Measurements from ENCODE around the gene PGBD1.

The PGBD1 gene

DNA sequence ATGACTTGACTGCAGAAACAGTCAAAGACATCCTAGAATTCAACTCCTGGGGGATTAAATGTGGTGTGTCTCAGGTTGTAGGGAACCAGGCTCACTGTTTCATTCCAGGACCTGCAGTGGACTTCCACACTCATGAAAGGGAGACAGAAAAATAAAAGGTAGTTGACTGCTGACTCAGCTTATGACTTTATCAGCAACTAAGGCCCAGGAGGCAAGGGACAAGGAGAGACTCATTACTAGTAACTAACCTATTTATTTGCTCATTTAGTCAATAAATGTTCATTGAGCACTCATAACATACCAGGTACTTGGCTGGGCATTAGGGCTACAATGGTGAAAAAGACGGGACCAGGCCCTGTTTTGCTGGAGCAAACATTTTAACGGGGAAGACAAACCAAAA lies 51.7 kb downstream of the PGBD1 start:
- Histone ChIP-seq H3K4me3 (ENCODE audit: low read length) (no peak overlapping the region), H3K9me3 (ENCODE audit: low read length) (peaks cover 2% of the 10 kb centered on the region), H3K36me3 (ENCODE audit: insufficient read depth, low read length) (peaks cover 3% of the 10 kb centered on the region), H2AFZ (ENCODE audit: low read depth, low read length) (no peak overlapping the region), H3K27me3 (ENCODE audit: insufficient read depth, low read length) (no peaks in the 10 kb centered on the region), H3K4me1 (ENCODE audit: insufficient read depth, low read length) (peaks cover 17% of the 10 kb centered on the region)

- Histone ChIP-seq H3K4me1 (ENCODE audit: insufficient read depth, low read length) (peaks cover 17% of the 10 kb centered on the region), H3K27me3 (ENCODE audit: insufficient read depth, low read length) (no peaks in the 10 kb centered on the region), H3K36me3 (ENCODE audit: insufficient read depth, low read length) (peaks cover 3% of the 10 kb centered on the region), H3K4me3 (ENCODE audit: low read length) (no peak overlapping the region), H2AFZ (ENCODE audit: low read depth, low read length) (no peak overlapping the region), H3K9me3 (ENCODE audit: low read length) (peaks cover 2% of the 10 kb centered on the region)
Observed at GRCh38 chr6:28333599-28334018, 52.2 kb downstream of the PGBD1 start.

DNA sequence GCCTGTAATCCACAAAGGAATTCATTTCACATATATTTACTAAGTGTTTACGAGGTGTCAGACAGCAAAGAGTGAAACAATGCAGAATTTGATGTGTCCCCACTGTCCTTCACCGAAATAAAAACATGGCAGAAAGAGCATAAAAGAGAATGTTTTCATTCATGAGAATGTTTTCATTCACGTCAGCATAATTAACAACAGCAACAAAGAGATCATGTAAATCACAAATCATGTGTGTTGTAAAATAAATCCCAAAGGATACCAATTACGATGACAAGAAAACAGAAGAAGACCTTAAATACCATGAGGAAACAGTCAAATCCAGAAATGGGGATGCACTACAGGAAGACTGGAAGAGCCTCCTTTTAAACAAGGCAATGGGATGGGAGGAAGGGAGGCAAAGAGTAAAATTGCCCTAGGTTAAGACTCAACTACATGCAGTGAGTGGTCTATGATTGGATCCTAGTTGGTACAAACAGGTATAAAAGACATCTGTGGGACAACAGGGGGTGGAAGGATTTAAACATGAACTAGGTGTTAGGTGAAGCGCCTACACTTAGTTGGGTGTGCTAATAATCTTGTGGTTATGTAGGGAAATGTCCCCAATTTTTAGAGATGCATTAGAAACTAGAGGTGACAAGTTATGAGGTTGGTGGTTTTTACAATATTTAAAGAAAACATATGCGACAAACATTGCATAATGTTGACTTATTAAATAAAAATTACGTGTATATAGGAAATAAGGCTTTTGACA lies 53.1 kb downstream of the PGBD1 start:
- H3K27me3 ChIP-seq (ENCODE audit: insufficient read depth, low read length): no peaks in the 10 kb centered on the region
- H3K4me1 ChIP-seq (ENCODE audit: insufficient read depth, low read length): peaks cover 17% of the 10 kb centered on the region
- peak overlapping the region; percentile 50 for H3K4me3 ChIP-seq (ENCODE audit: low read length)
- H3K9me3 ChIP-seq (ENCODE audit: low read length): no peaks in the 10 kb centered on the region
- H2AFZ ChIP-seq (ENCODE audit: low read depth, low read length): no peak overlapping the region
- no peaks in the 10 kb centered on the region for H3K36me3 ChIP-seq (ENCODE audit: insufficient read depth, low read length)

DNA sequence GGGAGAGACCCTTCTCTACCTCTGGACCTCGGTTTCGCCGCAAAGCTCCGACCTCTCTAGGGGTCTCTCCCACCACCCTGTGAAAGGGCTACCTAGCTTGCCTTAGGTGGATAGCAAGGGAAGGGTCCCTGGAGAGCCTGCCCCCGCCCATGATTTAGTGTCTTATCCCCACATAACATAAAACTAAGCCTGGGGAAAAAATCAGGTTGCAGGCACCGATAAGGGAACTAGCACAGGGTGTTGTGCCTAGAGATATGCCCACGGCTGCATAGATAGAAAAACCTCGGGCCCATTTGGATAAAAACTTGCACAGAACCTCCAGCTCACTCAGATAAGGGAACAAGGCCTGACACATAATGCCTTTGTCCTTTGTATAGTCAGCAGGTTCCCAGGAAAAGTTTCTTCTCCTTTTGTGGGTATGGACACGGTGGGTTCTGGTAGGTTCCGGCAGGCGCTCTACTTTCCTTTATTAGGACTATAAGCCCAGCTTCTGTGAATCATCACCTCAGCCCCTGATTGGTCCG lies 53.7 kb downstream of the PGBD1 start:
- H2AFZ ChIP-seq (ENCODE audit: low read depth, low read length): peak overlapping the region; percentile 21
- no peaks in the 10 kb centered on the region for H3K36me3 ChIP-seq (ENCODE audit: insufficient read depth, low read length)
- H3K4me1 ChIP-seq (ENCODE audit: insufficient read depth, low read length): peaks cover 17% of the 10 kb centered on the region
- H3K9me3 ChIP-seq (ENCODE audit: low read length): no peaks in the 10 kb centered on the region
- no peaks in the 10 kb centered on the region for H3K27me3 ChIP-seq (ENCODE audit: insufficient read depth, low read length)
- peak overlapping the region; percentile 50 for H3K4me3 ChIP-seq (ENCODE audit: low read length)

DNA sequence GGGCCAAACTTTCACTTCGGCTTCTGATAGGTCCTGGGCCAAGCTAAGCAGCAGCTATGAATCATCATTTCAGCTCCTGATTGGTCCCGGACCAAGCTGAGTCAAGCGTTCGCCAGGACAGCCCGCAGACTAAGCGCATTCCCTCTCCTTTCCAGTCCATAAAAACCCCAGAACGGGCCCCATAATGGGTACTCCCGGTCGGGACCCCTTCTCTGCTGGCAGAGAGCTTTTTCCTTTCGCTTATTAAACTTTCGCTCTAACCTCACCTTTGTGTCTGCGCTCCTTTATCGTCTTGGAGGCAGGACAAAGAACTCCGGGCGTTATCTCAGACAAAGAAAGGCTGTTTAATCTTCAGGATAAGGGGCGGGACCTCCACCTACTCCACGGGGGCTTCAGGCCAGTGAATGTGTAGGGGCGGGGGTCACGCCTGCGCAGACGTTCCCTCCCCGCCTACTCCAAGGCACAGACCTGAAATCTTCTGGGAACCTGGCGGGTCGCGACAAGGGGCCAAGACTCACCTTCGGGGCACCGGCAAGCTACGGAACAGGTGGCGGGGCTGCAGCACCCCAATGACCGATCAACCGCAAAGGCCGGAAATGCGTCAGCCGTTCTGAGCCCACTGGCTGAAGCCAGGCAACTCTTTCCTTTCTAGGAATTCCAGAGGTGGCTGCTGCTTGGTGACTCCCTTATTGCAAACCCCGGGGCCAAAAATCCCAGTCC lies 54.4 kb downstream of the PGBD1 start, which contains the start of gene ZSCAN31:
TSS of gene ZSCAN31 (minus strand) at position 585 of the 720 bp plus-strand sequence. CDS start 6,465 bp downstream, outside the sequence.
- Histone ChIP-seq H3K9me3 (ENCODE audit: low read length) (no peaks in the 10 kb centered on the region), H3K4me1 (ENCODE audit: insufficient read depth, low read length) (peaks cover 17% of the 10 kb centered on the region), H2AFZ (ENCODE audit: low read depth, low read length) (peak within 1 kb of the TSS; percentile 21), H3K27me3 (ENCODE audit: insufficient read depth, low read length) (no peaks in the 10 kb centered on the region), H3K36me3 (ENCODE audit: insufficient read depth, low read length) (no peaks in the 10 kb centered on the region), H3K4me3 (ENCODE audit: low read length) (peak within 1 kb of the TSS; percentile 74)

- Histone ChIP-seq H2AFZ (ENCODE audit: low read depth, low read length) (peak overlapping the region; percentile 6), H3K9me3 (ENCODE audit: low read length) (no peaks in the 10 kb centered on the region), H3K4me1 (ENCODE audit: insufficient read depth, low read length) (peaks cover 17% of the 10 kb centered on the region), H3K27me3 (ENCODE audit: insufficient read depth, low read length) (no peaks in the 10 kb centered on the region), H3K4me3 (ENCODE audit: low read length) (peak overlapping the region; percentile 74), H3K36me3 (ENCODE audit: insufficient read depth, low read length) (no peaks in the 10 kb centered on the region)
Observed at GRCh38 chr6:28336284-28337120, 55.1 kb downstream of the PGBD1 start.

- Histone ChIP-seq H3K9me3 (ENCODE audit: low read length) (no peaks in the 10 kb centered on the region), H3K27me3 (ENCODE audit: insufficient read depth, low read length) (no peaks in the 10 kb centered on the region), H3K4me3 (ENCODE audit: low read length) (peak overlapping the region; percentile 74), H2AFZ (ENCODE audit: low read depth, low read length) (no peak overlapping the region), H3K36me3 (ENCODE audit: insufficient read depth, low read length) (no peaks in the 10 kb centered on the region), H3K4me1 (ENCODE audit: insufficient read depth, low read length) (peaks cover 17% of the 10 kb centered on the region)
Observed at GRCh38 chr6:28337121-28337520, 55.7 kb downstream of the PGBD1 start.

DNA sequence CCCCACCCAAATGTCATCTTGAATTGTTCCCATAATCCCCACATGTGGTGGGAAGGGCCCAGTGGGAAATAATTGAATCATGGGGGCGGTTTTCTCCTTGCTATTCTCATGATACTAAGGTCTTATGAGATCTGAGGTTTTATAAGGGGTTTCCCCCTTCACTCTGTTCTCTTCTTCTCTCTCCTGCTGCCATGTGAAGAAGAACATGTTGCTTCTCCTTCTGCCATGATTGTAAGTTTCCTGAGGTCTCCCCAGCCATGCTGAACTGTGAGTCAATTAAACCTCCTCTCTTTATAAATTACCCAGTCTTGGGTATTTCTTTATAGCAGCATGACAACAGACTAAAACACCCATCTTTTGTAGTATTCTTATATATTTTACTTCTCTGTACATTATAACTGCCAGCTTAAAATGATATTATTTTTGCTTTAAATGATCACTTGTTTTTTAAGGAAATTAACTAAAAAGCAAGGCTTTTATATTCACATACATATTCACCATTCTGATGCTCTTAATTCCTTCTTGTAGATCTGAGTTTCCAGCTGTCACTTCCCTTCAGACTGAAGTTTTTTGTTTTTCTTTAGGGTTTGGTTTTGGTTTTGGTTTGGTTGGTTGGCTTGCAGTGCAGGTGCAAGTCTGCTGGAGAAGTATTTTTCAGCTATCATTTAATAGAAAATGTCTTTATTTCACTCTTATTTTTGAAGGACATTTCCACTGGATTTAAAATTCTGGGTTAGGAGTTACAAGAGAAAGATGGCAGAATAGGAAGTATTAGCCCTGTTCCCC lies 59.1 kb downstream of the PGBD1 start:
- Histone ChIP-seq H3K9me3 (ENCODE audit: low read length) (no peaks in the 10 kb centered on the region), H3K27me3 (ENCODE audit: insufficient read depth, low read length) (no peaks in the 10 kb centered on the region), H2AFZ (ENCODE audit: low read depth, low read length) (no peak overlapping the region), H3K4me1 (ENCODE audit: insufficient read depth, low read length) (peaks cover 7% of the 10 kb centered on the region), H3K36me3 (ENCODE audit: insufficient read depth, low read length) (no peaks in the 10 kb centered on the region), H3K4me3 (ENCODE audit: low read length) (no peak overlapping the region)

GRCh38 chr6:28343898-28344677 lies 62.7 kb downstream of the PGBD1 start:
- Histone ChIP-seq H3K9me3 (ENCODE audit: low read length) (no peaks in the 10 kb centered on the region), H3K36me3 (ENCODE audit: insufficient read depth, low read length) (no peaks in the 10 kb centered on the region)

GRCh38 chr6:28345201-28345600 lies 63.8 kb downstream of the PGBD1 start:
- Histone ChIP-seq H3K36me3 (ENCODE audit: insufficient read depth, low read length) (no peaks in the 10 kb centered on the region), H3K4me1 (ENCODE audit: insufficient read depth, low read length) (peaks cover 3% of the 10 kb centered on the region), H3K27me3 (ENCODE audit: insufficient read depth, low read length) (peaks cover 5% of the 10 kb centered on the region), H3K9me3 (ENCODE audit: low read length) (no peaks in the 10 kb centered on the region), H2AFZ (ENCODE audit: low read depth, low read length) (no peak overlapping the region), H3K4me3 (ENCODE audit: low read length) (no peak overlapping the region)

More at GRCh38 chr6:28343898-28344677, 62.7 kb downstream of the PGBD1 start:
- Histone ChIP-seq H3K27me3 (ENCODE audit: insufficient read depth, low read length) (peaks cover 5% of the 10 kb centered on the region), H3K4me3 (ENCODE audit: low read length) (no peak overlapping the region), H3K4me1 (ENCODE audit: insufficient read depth, low read length) (no peaks in the 10 kb centered on the region), H2AFZ (ENCODE audit: low read depth, low read length) (no peak overlapping the region)

GRCh38 chr6:28347119-28347518 lies 65.7 kb downstream of the PGBD1 start:
- Histone ChIP-seq H3K4me1 (ENCODE audit: insufficient read depth, low read length) (peaks cover 11% of the 10 kb centered on the region), H3K9me3 (ENCODE audit: low read length) (no peaks in the 10 kb centered on the region), H3K27me3 (ENCODE audit: insufficient read depth, low read length) (peaks cover 5% of the 10 kb centered on the region), H3K36me3 (ENCODE audit: insufficient read depth, low read length) (no peaks in the 10 kb centered on the region), H2AFZ (ENCODE audit: low read depth, low read length) (no peak overlapping the region), H3K4me3 (ENCODE audit: low read length) (no peak overlapping the region)

Data from neuron (in vitro differentiated cells).